Smooth muscle cell of the umbilical artery (primary cell): ENCODE measurements around the gene SPR. TPM values are rescaled to one million over a fixed set of nuclear protein-coding genes. Genes with fewer than 3 reads are reported as not detected.

Experiments
- total RNA-seq: library from RNA; depleted of rRNA; stranded (reverse); fragments of >200 nt; gene quantifications from 2 replicates; pipeline ENCODE4 v1.2.3, GENCODE V29; 2014

SPR gene
- 24.2 and 35.9 TPM in 2 replicates for total RNA-seq

DNA sequence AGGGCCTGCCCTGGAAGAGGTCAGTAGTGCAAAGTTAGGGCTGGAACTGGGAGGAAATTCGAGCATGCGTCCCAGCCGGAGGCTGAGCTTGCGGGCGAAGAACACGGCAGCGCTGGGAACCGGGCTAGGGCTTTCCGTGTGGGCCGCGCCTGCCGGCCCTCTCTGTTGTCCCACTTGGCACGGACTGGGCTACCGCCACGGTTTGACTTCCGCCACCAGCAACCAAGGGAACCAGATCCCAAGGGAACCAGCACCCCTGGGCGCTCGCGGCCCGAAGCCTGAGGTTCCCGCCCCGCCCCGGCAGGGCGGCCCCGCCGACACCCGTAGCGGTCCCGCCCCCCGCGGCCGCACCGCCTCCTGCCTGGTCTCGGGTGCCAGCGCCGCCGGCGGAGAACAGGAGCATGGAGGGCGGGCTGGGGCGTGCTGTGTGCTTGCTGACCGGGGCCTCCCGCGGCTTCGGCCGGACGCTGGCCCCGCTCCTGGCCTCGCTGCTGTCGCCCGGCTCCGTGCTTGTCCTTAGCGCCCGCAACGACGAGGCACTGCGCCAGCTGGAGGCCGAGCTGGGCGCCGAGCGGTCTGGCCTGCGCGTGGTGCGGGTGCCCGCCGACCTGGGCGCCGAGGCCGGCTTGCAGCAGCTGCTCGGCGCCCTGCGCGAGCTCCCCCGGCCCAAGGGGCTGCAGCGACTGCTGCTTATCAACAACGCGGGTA lies at the start of gene SPR:
Gene SPR, plus strand, starts transcription at position 377 of the 708 bp plus-strand sequence. Its CDS starts 25 bp downstream, at position 402.

GRCh38 chr2:72917138-72917876 lies 30.1 kb downstream of the SPR start, which contains the start of gene EMX1:
Gene EMX1 (plus strand): TSS chr2:72917519. CDS start chr2:72917853, 334 bp downstream.

Other genes starting within 250 kb of the SPR start
- gene EXOC6B, start 61.4 kb upstream of the SPR start, total RNA-seq: 24.6 and 45.4 TPM in 2 replicates
- not detected in 2 replicates for gene EMX1, start 30.1 kb downstream of the SPR start, total RNA-seq
- 14.8 and 21.3 TPM in 2 replicates for gene SFXN5, start 184.3 kb downstream of the SPR start, total RNA-seq
- gene RAB11FIP5, start 225.5 kb downstream of the SPR start, total RNA-seq: 30.9 and 58.9 TPM in 2 replicates